Fibroblast of gingiva (primary cell): ENCODE data around the gene SLC23A1.
"Not testable (repeated sequence)": the region's sequence is repeated elsewhere in the genome, so short reads cannot be mapped to it uniquely, and the experiment has no call there.

Experiments
- DNase-seq: peaks from one replicate; pipeline ENCODE4 v3.0.0-alpha.2; 2011; ENCODE audit warnings: low read depth

The SLC23A1 gene

DNA sequence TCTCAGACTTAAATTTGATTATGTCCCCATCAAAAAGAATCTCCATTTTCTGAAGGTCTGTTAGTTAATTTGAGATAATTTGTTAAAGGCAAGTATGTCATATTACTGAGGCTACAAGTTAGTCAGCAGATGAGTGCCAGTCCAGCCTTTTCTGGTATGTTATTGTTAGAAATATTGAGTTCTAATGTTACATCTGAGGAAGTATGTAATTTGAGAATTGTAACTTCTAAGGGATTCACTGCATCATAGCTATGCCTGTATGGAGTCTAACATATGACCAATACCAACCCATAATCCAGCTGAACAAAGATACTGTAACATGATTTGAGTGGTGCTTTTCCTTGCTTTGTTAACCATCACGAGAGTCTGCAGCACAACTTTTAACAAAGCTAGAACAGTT, 13.9 kb downstream of the SLC23A1 start:
- DNase-seq, result peak; percentile 84

GRCh38 chr5:139368613-139369012, 14.5 kb downstream of the SLC23A1 start:
- DNase-seq, result no peak

- DNase-seq, result no peak
Observed at GRCh38 chr5:139364466-139364865, 18.6 kb downstream of the SLC23A1 start.

- no peak for DNase-seq
Observed at GRCh38 chr5:139363937-139364336, 19.2 kb downstream of the SLC23A1 start.

- DNase-seq, result no peak
Observed at GRCh38 chr5:139361835-139362429, 21.2 kb downstream of the SLC23A1 start.

- no peak for DNase-seq
Observed at GRCh38 chr5:139360384-139360783, 22.7 kb downstream of the SLC23A1 start.

DNA sequence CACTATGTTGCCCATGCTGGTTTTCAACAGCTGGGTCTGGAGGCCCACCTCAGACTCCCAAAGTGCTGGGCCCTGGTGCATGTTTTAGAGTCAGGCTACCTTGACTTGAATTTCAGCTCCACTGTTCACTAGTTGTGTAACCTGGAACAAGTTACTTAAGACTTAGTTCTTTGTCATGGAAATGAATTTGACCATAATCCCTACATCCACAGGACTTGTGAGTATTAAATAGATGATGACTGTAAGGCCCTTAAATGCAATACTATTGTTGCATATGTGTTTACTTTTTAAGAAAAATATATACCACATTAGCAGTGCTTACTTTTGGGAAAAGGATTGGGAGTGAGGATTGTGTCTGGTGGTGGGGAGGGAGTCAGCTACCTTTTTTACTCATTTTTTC, 25.0 kb downstream of the SLC23A1 start:
- no peak for DNase-seq

- not testable (repeated sequence) for DNase-seq
Observed at GRCh38 chr5:139355900-139356299, 27.2 kb downstream of the SLC23A1 start.

DNA sequence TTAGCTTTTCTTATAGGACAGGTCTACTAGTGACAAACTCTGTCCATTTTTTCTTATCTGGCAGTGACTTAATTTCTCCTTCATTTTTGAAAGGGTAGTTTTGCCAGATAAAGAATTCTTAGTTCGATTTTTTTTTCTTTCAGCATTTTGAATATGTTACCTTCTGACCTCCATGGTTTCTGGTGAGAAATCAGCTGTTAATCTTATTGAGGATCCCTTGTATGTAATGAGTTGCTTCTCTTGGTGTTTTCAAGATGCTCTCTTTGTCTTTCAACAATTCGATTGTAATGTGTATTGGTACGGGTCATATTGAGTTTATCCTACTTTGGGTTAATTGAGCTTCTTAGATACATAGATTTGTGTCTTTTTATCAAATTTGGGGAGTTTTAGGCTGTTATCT, 28.9 kb downstream of the SLC23A1 start:
- no peak for DNase-seq

GRCh38 chr5:139347863-139348262, 35.2 kb downstream of the SLC23A1 start:
- not testable (repeated sequence) for DNase-seq

DNA sequence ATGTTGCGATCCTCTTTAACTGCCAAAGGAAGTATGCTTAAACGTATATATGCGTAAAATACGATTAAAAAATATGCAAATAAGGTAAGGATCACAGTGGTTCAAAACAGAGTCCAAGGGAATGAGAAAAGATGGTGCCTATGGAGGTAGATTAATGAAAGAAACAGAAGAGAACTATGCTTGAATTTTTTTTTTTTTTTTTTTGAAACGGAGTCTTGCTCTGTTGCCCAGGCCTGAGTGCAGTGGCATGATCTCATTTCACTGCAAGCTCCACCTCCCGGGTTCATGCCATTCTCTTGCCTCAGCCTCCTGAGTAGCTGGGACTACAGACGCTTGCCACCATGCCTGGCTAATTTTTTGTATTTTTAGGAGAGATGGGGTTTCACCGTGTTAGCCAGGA, 37.7 kb downstream of the SLC23A1 start:
- not testable (repeated sequence) for DNase-seq

GRCh38 chr5:139344177-139344576, 38.9 kb downstream of the SLC23A1 start:
- DNase-seq, result no peak

DNA sequence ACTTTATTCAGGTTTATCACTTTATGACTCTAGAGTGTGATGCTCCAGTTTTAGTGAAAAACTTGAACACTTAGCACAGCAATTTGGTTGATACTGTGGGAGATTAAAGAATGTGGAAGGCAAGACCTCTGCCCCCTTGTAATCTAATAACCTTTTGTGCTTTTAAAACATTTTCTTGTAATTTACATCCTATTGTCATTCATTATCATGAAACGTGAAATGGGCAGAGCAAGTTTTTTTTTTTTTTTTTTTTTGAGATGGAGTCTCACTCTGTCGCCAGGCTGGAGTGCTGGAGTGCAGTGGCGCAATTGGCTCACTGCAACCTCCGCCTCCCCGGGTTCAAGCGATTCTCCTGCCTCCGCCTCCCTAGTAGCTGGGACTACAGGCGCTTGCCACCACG, 39.6 kb downstream of the SLC23A1 start:
- DNase-seq, result no peak

- no peak for DNase-seq
Observed at GRCh38 chr5:139342423-139342723, 40.7 kb downstream of the SLC23A1 start.

DNA sequence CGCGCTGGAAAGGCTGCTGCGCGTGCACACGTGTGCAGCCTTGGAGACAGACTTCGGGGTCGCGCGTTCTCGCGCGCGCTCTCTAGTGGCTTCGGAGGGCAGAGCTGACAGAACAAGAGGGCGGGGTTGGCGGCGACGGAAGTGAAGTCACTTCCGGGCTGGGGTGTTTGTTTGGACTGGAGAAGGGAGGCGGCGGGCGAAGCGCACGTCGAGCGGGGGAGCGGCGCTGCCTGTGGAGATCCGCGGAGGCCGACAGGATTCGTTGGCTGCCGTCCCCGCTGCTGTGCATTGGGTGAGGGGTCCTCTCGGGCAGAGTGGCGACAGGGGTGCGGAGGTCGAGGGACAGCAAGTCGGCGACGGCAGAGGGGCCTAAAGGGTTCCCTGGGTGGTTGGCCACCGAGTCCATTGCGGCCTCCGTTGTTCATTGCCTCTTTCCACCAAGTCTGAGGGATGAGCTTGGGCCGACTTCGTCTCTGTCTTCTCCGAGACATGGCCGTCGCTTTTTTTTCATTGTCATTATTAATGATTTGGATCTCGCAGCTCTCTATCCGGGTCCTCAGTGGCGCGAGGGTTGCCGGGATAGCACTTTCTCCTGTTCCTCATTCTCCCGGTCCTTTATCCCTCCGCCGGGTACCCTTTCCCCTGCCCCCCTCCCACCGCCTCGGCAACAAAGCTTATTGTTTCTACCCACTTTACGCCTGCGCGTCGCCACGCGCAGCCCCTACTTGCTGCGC, 41.2 kb downstream of the SLC23A1 start, which contains the start of gene PAIP2:
Gene PAIP2 (plus strand): TSS at position 166 of the 734 bp plus-strand sequence. CDS start 21,931 bp downstream, outside the sequence.
- DNase-seq, result peak; percentile 97

DNA sequence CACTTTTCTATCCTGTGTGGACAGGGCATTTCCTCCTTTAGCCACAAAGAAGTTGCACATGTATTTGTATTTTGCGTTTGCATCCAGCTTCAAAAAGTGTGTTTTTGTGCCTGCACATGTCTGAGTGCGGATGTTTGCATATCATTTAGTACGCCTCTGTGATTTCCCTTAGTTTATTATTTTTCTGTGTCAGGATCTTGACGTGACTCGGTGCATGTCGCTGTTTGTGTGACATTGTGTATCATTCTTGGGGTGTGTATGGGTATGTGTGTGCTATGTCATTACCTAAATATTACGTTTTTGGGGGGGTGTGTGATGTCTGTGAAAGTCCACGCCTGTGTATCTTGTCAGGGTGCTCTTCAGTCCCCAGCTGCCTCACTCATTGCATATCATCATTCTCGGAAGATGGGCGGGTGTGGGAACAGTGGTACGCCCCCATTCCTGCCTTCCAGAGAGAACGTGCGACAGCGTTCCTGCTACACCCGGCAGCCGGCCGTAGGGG, 41.9 kb downstream of the SLC23A1 start:
- DNase-seq, result no peak

- DNase-seq, result no peak
Observed at GRCh38 chr5:139340051-139340450, 43.0 kb downstream of the SLC23A1 start.

DNA sequence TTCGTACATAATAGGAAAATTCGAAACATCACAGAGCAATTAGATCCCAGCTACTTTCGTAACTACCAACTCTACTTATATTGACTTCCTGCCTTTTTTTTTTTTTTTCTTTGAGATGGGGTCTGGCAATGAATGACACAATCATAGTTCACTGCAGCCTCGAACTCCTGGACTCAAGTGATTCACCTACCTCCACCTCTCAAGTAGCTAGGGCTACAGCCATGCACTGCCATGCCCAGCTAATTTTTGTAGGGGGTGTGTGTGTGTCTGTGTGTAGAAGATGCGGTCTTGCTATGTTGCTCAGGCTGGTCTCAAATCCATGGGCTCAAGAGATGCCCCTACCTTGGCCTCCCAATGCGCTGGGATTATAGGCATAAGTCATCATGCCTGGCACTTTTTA, 47.3 kb downstream of the SLC23A1 start:
- DNase-seq, result peak; percentile 7
